HG02571 (cell line): ENCODE results near the gene SLC25A34.

Experiments
- ATAC-seq: cut with Tn5 transposase; IDR thresholded peaks from one replicate; pipeline ENCODE4 v1.9.1; 2021; ENCODE audit warnings: mild to moderate bottlenecking, moderate library complexity; ENCODE audit not compliant: unreplicated experiment

Gene SLC25A34

DNA sequence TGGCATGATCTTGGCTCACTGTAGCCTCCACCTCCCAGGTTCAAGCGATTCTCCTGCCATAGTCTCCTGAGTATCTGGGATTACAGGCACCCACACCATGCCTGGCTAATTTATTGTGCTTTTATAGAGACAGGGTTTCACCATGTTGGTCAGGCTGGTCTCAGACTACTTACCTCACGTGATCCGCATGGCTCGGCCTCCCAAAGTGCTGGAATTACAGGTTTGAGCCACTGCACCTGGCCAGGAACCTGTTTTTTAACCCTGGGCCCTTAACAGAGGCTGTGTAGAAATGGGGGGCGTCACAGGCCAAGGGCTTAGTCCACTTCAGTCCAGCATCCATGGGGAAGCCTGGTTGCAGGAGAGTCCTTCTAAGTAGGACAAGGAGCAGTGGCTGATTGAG lies 31.9 kb downstream of the SLC25A34 start:
- ATAC-seq, result no peak

DNA sequence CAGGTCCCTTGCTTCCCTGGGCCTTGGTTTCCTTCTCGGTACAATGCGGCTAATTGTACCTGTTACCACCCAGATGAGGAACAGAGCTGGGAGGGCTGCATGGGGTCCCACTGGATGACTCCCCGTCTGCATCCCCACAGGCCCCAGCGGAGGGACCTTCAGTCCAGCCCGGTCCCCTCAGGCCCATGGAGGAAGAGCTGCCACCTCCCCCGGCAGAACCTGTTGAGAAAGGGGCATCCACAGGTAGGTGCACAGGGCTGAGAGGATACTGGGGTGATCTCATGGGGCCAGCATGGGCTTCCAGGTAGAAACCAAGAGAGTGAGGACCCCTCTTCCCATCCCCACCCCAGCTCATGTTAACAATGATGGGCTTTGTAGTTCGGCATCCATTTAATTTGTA lies 32.3 kb downstream of the SLC25A34 start:
- ATAC-seq, result no peak

DNA sequence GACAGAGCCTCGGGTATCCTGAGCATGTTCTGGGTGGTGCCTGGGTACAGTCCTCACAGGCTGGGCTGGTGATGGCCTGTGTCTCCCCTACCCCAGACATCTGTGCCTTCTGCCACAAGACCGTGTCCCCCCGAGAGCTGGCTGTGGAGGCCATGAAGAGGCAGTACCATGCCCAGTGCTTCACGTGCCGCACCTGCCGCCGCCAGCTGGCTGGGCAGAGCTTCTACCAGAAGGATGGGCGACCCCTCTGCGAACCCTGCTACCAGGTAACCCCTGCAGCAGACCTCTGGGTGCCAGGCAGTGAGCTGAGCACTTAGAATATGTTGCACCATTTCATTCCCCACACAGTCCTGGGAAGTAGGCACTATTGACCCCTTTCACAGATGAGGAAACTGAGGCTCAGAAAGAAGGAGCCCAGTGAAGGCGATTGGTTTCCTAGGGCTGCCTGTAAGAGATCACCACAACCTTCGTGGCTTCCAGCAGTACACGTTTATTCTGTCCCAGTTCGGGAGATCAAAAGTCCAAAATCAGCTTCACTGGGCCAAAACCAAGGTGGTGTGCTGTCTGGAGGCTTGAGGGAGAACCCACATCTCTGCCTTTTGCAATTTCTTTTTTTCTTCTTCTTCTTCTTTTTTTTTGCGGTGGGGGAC lies 34.4 kb downstream of the SLC25A34 start:
- ATAC-seq, result no peak

DNA sequence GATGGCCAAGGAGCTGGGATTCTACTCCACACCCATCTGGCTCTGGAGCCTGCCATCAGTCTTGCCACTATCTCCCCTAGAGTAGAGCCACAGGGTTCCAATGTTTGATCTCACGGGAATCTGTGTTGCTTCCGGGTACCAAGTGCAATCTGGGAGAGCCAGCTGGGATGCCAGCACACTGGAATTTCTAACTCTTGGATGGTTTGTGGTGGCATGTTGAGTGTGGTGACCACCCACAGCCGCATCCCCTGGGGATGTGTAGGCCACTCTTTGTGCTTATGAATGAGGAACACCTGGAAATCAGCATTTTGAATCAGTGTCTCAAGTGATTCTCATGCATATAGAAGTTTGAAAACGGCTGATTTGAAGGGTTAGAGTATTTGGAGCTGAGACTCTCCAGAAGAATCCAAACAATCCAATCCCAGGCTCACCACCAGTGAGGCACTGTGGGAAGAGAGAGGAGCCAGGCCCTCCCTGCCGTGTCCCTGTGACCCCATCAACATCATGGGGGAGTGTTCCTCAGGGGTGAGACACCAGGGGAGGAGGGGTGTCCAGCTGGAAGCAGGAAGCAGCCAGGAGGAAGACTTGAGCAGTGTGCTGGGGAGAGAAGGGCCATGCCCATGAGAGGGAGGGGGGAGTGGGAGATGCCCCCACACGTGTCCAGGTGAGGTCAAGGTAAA lies 35.9 kb downstream of the SLC25A34 start:
- ATAC-seq, result no peak

DNA sequence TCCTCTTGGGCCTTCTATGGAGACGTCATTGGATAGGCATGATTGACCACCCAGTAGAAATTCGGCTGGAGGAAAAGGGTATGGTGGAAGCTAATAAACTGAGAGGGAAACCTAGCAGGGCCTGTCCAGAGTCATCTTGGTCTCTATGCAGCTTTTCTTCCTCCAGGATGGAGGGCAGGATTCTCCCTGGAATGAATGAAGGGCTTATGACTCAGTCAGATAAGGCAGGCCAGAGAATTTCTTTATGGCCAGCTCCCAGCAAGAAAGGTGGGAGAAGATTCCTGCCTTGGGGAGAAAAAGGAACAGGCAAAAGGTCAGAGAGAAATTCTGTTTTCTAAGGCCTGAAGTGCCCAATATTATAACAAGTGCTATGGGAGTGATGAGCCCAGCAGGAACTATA lies 39.6 kb downstream of the SLC25A34 start:
- ATAC-seq, result no peak

DNA sequence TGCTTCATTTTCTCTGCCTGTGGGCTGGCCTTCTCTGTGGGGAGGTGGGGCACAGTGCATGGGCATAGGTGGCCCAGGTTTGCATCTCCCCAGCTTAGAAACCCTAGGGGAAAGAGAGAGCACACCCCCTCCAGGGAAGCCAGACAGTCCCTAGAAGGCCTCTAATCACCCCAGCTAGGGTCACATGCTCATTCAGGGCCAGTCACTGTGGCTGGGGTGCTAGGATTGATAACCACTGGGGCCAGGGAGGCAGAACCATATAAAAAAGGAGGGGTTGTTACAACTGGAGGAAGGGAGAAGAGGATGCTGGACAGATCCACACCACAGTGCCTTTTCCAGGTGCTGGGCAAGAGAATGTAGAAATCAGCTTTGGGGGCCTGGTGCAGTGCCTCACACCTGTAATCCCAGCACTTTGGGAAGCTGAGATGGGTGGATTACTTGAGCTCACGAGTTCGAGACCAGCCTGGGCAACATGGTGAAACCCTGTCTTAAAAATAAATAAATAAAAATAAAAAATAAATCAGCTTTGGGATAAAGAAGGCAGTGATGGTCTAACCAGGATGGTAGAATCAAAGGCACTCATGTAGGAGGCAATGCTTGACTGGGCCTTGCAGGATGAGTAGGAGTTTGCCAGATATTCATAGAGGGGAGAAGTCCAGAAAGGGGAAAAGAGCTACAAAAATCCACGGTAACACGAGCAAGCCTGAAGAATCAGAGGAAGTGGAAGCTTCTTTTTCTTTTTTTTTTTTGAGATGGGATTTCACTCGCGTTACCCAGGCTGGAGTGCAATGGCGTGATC lies 42.0 kb downstream of the SLC25A34 start:
- ATAC-seq, result no peak

DNA sequence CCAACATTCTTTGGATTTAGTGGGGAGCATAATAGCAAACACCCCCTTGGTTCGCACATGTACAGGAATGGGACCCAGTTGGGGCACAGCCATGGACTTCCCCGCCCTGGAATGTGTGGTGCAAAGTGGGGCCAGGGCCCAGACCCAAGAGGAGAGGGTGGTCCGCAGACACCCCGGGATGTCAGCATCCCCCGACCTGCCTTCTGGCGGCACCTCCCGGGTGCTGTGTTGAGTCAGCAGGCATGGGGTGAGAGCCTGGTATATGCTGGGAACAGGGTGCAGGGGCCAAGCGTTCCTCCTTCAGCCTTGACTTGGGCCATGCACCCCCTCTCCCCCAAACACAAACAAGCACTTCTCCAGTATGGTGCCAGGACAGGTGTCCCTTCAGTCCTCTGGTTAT lies 49.6 kb downstream of the SLC25A34 start:
- ATAC-seq, result no peak

DNA sequence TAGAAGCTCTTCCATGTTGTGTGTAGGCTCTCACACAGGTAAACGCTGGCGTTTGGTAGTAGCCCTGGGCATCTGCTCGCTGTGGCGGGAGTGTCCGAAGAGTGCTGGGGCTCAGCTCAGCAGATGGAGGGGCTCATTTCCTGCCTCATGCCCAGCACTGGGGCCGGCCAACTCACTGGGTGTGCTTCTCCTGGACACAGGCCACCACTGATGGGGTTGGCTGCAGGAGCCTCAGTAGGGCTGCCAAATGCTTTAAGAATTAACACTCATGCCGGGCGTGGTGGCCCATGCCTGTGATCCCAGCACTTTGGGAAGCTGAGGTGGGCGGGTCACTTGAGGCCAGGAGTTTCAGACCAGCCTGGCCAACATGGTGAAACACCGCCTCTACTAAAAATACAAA lies 50.5 kb downstream of the SLC25A34 start:
- ATAC-seq, result no peak

DNA sequence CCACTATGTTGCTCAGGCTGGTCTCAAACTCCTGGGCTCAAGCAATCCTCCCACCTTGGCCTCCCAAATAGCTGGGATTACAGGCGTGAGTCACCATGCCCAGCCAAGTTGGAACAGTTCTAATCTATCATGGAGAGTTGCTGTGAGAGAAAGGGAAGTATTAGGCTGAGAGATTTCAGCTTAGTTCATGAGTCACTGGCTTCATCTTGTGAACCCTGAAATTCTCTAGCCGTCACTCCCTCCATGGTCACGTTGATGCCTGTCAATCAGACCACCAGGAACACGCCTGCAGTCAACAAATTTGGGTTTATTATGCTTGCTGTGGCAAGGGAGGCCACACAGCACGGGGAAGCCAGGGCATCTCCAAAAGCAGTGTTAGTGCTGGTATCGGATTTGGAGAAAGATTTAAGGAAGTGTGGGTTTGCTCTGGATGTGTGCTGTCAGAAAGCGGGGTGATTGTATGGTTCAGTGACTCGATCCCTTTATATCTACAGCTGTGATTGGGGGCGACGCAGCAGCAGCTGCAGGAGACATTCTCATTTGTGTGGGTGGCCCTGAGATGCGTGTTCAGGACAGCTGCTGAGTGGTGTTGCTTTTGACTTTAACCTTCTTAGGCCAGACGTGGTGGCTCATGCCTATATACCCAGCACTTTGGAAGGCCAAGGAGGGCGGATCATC lies 52.7 kb downstream of the SLC25A34 start:
- no peak for ATAC-seq
